ENCODE data around the gene METAP2.

GRCh38 chr12:95437565-95437964 is 36.4 kb upstream of the METAP2 start:
- no peak for TF ChIP-seq CTCF (IDR thresholded peaks at IDR 0.05)
- TF ChIP-seq POLR2A (IDR thresholded peaks at IDR 0.05) = no peak
